ENCODE data around the gene SPOP. TPM values are rescaled to one million over a fixed set of nuclear protein-coding genes. Genes with fewer than 3 reads are reported as not detected.
A peak's percentile ranks its signal among the peaks of the same experiment; 100 is the strongest.

SPOP gene
- total and polyA plus RNA-seq, 2 of the 4 experiments (the other 2 are of a cell fraction): 24.9 to 47.5 TPM

GRCh38 chr17:49616086-49616485 is 61.8 kb downstream of the SPOP start:
- H3K9me3 ChIP-seq (ENCODE audit: control insufficient read depth, insufficient read depth, low read length): no peaks in the 10 kb centered on the region
- no peak overlapping the region for H3K14ac ChIP-seq (replicated peaks; ENCODE audit: low read depth, low read length)
- POLR2A ChIA-PET (ENCODE audit: unreplicated experiment): no interaction called here
- DNase-seq (no peak), ATAC-seq (ENCODE audit: low read depth) (no peak)
- peaks cover 28% of the 10 kb centered on the region for H3K36me3 ChIP-seq (ENCODE audit: control insufficient read depth, insufficient read depth, low read length)
- no peak overlapping the region for H2AFZ ChIP-seq (replicated peaks; ENCODE audit: low read length, poor library complexity)
- peaks cover 9% of the 10 kb centered on the region for H3K9me1 ChIP-seq (ENCODE audit: insufficient read depth, low read length)
- H3K4ac ChIP-seq (ENCODE audit: low read depth, low read length): no peak overlapping the region
- no peak overlapping the region for H2BK120ac ChIP-seq (ENCODE audit: low read depth, low read length)
- H2BK20ac ChIP-seq (ENCODE audit: low read depth, low read length): no peak overlapping the region
- peaks cover 6% of the 10 kb centered on the region; the same call in 1 of the 2 replicates for H3K4me1 ChIP-seq (ENCODE audit: control insufficient read depth, insufficient read depth, low read length)
- CTCF ChIA-PET: no interaction called here
- peaks cover 20 to 39% of the 10 kb centered on the region in 2 experiments for H3K79me1 ChIP-seq (ENCODE audit: low read depth in 1 of 2, low read length in 2 of 2)
- H2BK5ac ChIP-seq (ENCODE audit: low read depth, low read length, poor library complexity, severe bottlenecking): no peak overlapping the region
- dilution Hi-C loops (cut with HindIII; ENCODE audit: low sequenced_read_pairs, unreplicated experiment) (no loop called here), intact Hi-C loops (cut with micrococcal nuclease) (no loop called here), in situ Hi-C loops (cut with MboI; ENCODE audit: low sequenced_read_pairs) (no loop called here)
- H3K18ac ChIP-seq (ENCODE audit: low read depth, low read length): no peak overlapping the region
- no peak overlapping the region for H4K91ac ChIP-seq (ENCODE audit: insufficient read depth, low read depth, low read length)
- no peak overlapping the region for H2BK15ac ChIP-seq (ENCODE audit: low read depth, low read length)
- no peak overlapping the region for H3K23ac ChIP-seq (ENCODE audit: low read depth, low read length)
- no TSS peak for BruUV-seq (replicated peaks)
- TF ChIP-seq, protein P1, sequence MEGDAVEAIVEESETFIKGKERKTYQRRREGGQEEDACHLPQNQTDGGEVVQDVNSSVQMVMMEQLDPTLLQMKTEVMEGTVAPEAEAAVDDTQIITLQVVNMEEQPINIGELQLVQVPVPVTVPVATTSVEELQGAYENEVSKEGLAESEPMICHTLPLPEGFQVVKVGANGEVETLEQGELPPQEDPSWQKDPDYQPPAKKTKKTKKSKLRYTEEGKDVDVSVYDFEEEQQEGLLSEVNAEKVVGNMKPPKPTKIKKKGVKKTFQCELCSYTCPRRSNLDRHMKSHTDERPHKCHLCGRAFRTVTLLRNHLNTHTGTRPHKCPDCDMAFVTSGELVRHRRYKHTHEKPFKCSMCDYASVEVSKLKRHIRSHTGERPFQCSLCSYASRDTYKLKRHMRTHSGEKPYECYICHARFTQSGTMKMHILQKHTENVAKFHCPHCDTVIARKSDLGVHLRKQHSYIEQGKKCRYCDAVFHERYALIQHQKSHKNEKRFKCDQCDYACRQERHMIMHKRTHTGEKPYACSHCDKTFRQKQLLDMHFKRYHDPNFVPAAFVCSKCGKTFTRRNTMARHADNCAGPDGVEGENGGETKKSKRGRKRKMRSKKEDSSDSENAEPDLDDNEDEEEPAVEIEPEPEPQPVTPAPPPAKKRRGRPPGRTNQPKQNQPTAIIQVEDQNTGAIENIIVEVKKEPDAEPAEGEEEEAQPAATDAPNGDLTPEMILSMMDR (conservative IDR thresholded peaks at IDR 0.05; ENCODE audit: low read depth, low read length): 0 out of 2 replicates have a peak, but pooled peaks have one; percentile 23
- no peak for TF ChIP-seq MXI1 (IDR thresholded peaks at IDR 0.05; ENCODE audit: borderline replicate concordance, low read depth, low read length)
- 0 out of 2 replicates have a peak, but pooled peaks have one; percentile 6 for TF ChIP-seq RAD21 (IDR thresholded peaks at IDR 0.05; ENCODE audit: low read length)
- no peak overlapping the region for H3K4me2 ChIP-seq (ENCODE audit: low read depth, low read length)
- no peak overlapping the region for H2AK5ac ChIP-seq (ENCODE audit: low read depth, low read length)
- no CpG with 5 or more reads among the region's 3 CpGs for WGBS, 2 experiments (ENCODE audit: extremely low coverage in 2 of 2, insufficient read length in 1 of 2)
- H3K56ac ChIP-seq (ENCODE audit: extremely low read depth, insufficient read depth, low read length): no peak overlapping the region
- peaks cover 11% of the 10 kb centered on the region; the same call in 1 of the 2 replicates for H4K20me1 ChIP-seq (ENCODE audit: insufficient read depth, low read length)
- no peak overlapping the region for H3K4me3 ChIP-seq (ENCODE audit: insufficient read depth, low read depth, low read length)
- no peaks in the 10 kb centered on the region for H3K27me3 ChIP-seq (ENCODE audit: control insufficient read depth, insufficient read depth, low read length)
- H4K8ac ChIP-seq (ENCODE audit: low read depth in 2 of 2, low read length in 2 of 2): no peak overlapping the region
- H3K9ac ChIP-seq (ENCODE audit: low read depth, low read length): no peak overlapping the region
- H2AK9ac ChIP-seq (replicated peaks; ENCODE audit: low read depth, low read length, poor library complexity): no peak overlapping the region
- no peak overlapping the region for H3K27ac ChIP-seq (ENCODE audit: insufficient read depth, low read length)
- H4K5ac ChIP-seq (ENCODE audit: low read depth, low read length): no peak overlapping the region
